HepG2 (cell line): ENCODE data around the gene PFDN5. TPM values are rescaled to one million over a fixed set of nuclear protein-coding genes. Genes with fewer than 3 reads are reported as not detected.
A peak's percentile ranks its signal among the peaks of the same experiment; 100 is the strongest.

ENCODE experiments used
- ATAC-seq: fragments of 200-7000 bp; cut with Tn5 transposase; 3 replicates; pipeline ENCODE4 v1.9.1; 2020; ENCODE audit warnings: mild to moderate bottlenecking, moderate library complexity
- BruUV-seq: library from RNA; stranded (reverse); fragments of 400-500 nt; replicated peaks from 2 replicates; lab custom pipeline; 2021; lab: Mats Ljungman, UMichigan
- CTCF ChIA-PET: fragments of 300-600 bp; formaldehyde crosslinking; extraction: SDS; loops from one replicate; lab custom pipeline; 2021; ENCODE audit warnings: low total read pairs, inconsistent platforms, low intra/inter-chr PET ratio; lab: Yijun Ruan, JAX
- POLR2A ChIA-PET: fragments of 350-600 bp; sonication (Branson Sonifier 250); formaldehyde crosslinking; loops from one replicate; lab custom pipeline; 2020; ENCODE audit warnings: antibody characterized with exemption, inconsistent platforms; lab: Yijun Ruan, JAX
- DNase-seq: peaks from one replicate; pipeline ENCODE4 v3.0.0-alpha.2; 2015; ENCODE audit warnings: low spot score
- FAIRE-seq: peaks from 3 replicates; lab custom pipeline; 2011; peaks lifted over from hg19 to GRCh38; lab: Jason Lieb, UNC
- H2AFZ ChIP-seq: one replicate; pipeline ENCODE4 v1.6.1; 2011; ENCODE audit warnings: low read length, inconsistent platforms
- H3K27ac ChIP-seq: fragments of 300-600 bp; 3 replicates; pipeline ENCODE4 v1.8.0; 2011; ENCODE audit warnings: mixed run types, mild to moderate bottlenecking, mixed read lengths, low read length, inconsistent platforms; ENCODE audit not compliant: insufficient read depth; ENCODE audit errors: extremely low read length
- H3K27me3 ChIP-seq, 2 experiments: fragments of 200-600 bp in 1 of 2; 2 replicates in 1 of 2; 3 replicates in 1 of 2; pipeline versions ENCODE4 v1.6.0 to v1.8.0; 2011; ENCODE audit warnings: low read length in 2 of 2, mild to moderate bottlenecking in 2 of 2, moderate library complexity in 2 of 2, inconsistent platforms in 1 of 2; ENCODE audit not compliant: insufficient read depth in 2 of 2, control insufficient read depth in 1 of 2
- H3K36me3 ChIP-seq, 2 experiments: fragments of 200-600 bp in 1 of 2; replicated peaks in 1 of 2; 2 replicates in 1 of 2; 3 replicates in 1 of 2; pipeline versions ENCODE4 v1.5.1 to v1.8.0; 2011; ENCODE audit warnings: low read length in 2 of 2, inconsistent platforms in 1 of 2; ENCODE audit not compliant: insufficient read depth in 2 of 2, control insufficient read depth in 1 of 2
- H3K4me1 ChIP-seq: 2 replicates; pipeline ENCODE4 v1.5.1; 2012; ENCODE audit warnings: low read length, inconsistent platforms; ENCODE audit not compliant: insufficient read depth
- H3K4me2 ChIP-seq: 2 replicates; pipeline ENCODE4 v1.6.0; 2011; ENCODE audit warnings: low read depth, low read length, inconsistent platforms
- H3K4me3 ChIP-seq, 3 experiments: fragments of 200-600 bp in 1 of 3; sonication (generic), shearing (Covaris generic) in 1 of 3; replicated peaks in 1 of 3; 2 replicates each; pipeline ENCODE4 v1.5.1; 2011 to 2016; ENCODE audit warnings: low read length in 3 of 3, inconsistent platforms in 2 of 3, low read depth in 2 of 3, mild to moderate bottlenecking in 2 of 3, control low read depth in 1 of 3, mixed read lengths in 1 of 3; ENCODE audit not compliant: insufficient read depth in 1 of 3
- H3K79me2 ChIP-seq: one replicate; pipeline ENCODE4 v1.6.1; 2011; ENCODE audit warnings: low read length, inconsistent platforms; ENCODE audit not compliant: insufficient read depth
- H3K9ac ChIP-seq: 2 replicates; pipeline ENCODE4 v1.6.0; 2011; ENCODE audit warnings: mild to moderate bottlenecking, low read depth, low read length, inconsistent platforms; ENCODE audit not compliant: insufficient read depth
- H3K9me3 ChIP-seq: 2 replicates; pipeline ENCODE4 v1.5.1; 2012; ENCODE audit warnings: mild to moderate bottlenecking, low read length
- H4K20me1 ChIP-seq: 2 replicates; pipeline ENCODE4 v1.6.0; 2011; ENCODE audit warnings: inconsistent platforms, mild to moderate bottlenecking, low read length, moderate library complexity; ENCODE audit not compliant: insufficient read depth
- GABPB1 ChIP-seq: IDR thresholded peaks from 2 replicates; pipeline ENCODE4 v1.6.1; 2016; ENCODE audit warnings: mild to moderate bottlenecking, missing genetic modification reagents, moderate library complexity, missing compliant biosample characterization
- GATAD1 ChIP-seq: IDR thresholded peaks from 2 replicates; pipeline ENCODE4 v1.6.1; 2016; ENCODE audit warnings: missing genetic modification reagents, missing compliant biosample characterization
- HNRNPK ChIP-seq: fragments of 200-400 bp; formaldehyde crosslinking; IDR thresholded peaks from 2 replicates; pipeline ENCODE4 v1.6.1; 2018; ENCODE audit warnings: low read length, low read depth, moderate library complexity, mild to moderate bottlenecking; ENCODE audit not compliant: poor library complexity, severe bottlenecking
- NKX3-1 ChIP-seq: sonication (generic); formaldehyde crosslinking; IDR thresholded peaks from 2 replicates; pipeline ENCODE4 v1.5.0; 2020; ENCODE audit warnings: missing genetic modification reagents
- NR2C2 ChIP-seq: sonication (generic); formaldehyde crosslinking; IDR thresholded peaks from 2 replicates; pipeline ENCODE4 v1.4.0; 2020; ENCODE audit warnings: missing genetic modification reagents, mild to moderate bottlenecking, moderate library complexity, borderline replicate concordance
- SMARCE1 ChIP-seq: fragments of 450-650 bp; IDR thresholded peaks from 2 replicates; pipeline ENCODE4 v1.6.1; 2017; ENCODE audit warnings: borderline replicate concordance
- ZBTB37 ChIP-seq: sonication (generic); formaldehyde crosslinking; IDR thresholded peaks from 2 replicates; pipeline ENCODE4 v1.4.0; 2020; ENCODE audit warnings: mild to moderate bottlenecking, missing genetic modification reagents
- ZNF20 ChIP-seq: sonication (generic); formaldehyde crosslinking; IDR thresholded peaks from 2 replicates; pipeline ENCODE4 v1.4.0; 2020; ENCODE audit warnings: mild to moderate bottlenecking, moderate library complexity, missing genetic modification reagents
- ZNF564 ChIP-seq: sonication (generic); formaldehyde crosslinking; IDR thresholded peaks from 2 replicates; pipeline ENCODE4 v1.8.1; 2023; ENCODE audit warnings: mild to moderate bottlenecking, missing genetic modification reagents
- ZNF589 ChIP-seq: sonication (generic); formaldehyde crosslinking; conservative IDR thresholded peaks from 2 replicates; pipeline ENCODE4 v1.8.0; 2022; ENCODE audit warnings: mild to moderate bottlenecking, moderate library complexity, missing genetic modification reagents
- ZNF772 ChIP-seq: sonication (generic); formaldehyde crosslinking; IDR thresholded peaks from 2 replicates; pipeline ENCODE4 v1.5.0; 2020; ENCODE audit warnings: mild to moderate bottlenecking, missing genetic modification reagents
- ZNF788 ChIP-seq: sonication (generic); formaldehyde crosslinking; IDR thresholded peaks from 2 replicates; pipeline ENCODE4 v1.5.0; 2020; ENCODE audit warnings: mild to moderate bottlenecking, missing genetic modification reagents, borderline replicate concordance
- ZNF83 ChIP-seq: sonication (generic); formaldehyde crosslinking; IDR thresholded peaks from 2 replicates; pipeline ENCODE4 v1.4.0; 2020; ENCODE audit warnings: missing genetic modification reagents, mild to moderate bottlenecking, borderline replicate concordance
- ZSCAN29 ChIP-seq: sonication (generic); formaldehyde crosslinking; conservative IDR thresholded peaks from 2 replicates; pipeline ENCODE4 v1.4.0; 2020; ENCODE audit warnings: mild to moderate bottlenecking, missing genetic modification reagents
- whole genome bisulfite sequencing: methylation state at CpG from one replicate; pipeline ENCODE4 v1.1.6; 2017; ENCODE audit warnings: low lambda C conversion rate; 5-methylcytosine and 5-hydroxymethylcytosine counted together
- in situ Hi-C: cut with HindIII; loops from 2 replicates; pipeline ENCODE4 v1.10.0; 2017; ENCODE audit warnings: low pct_unique_long_range_greater_than_20kb; ENCODE audit not compliant: extremely low pct_ligation_motif_present
- intact Hi-C: fragments of 100-400 bp; cut with micrococcal nuclease; formaldehyde crosslinking; loops from one replicate; pipeline ENCODE4 v1.10.0; 2022; ENCODE audit not compliant: unreplicated experiment
- polyA plus RNA-seq, 8 experiments: library from polyadenylated mRNA; depleted of rRNA in 3 of 8; stranded (reverse) in 7 of 8; unstranded in 1 of 8; fragments of >200 nt; fragmentation: Illumina TruSeq in 4 of 8; extraction: Trizol in 4 of 8; gene quantifications; 2 replicates each; pipeline versions ENCODE4 v1.2.1 to v1.2.3, GENCODE V29; 2011 to 2016; ENCODE audit warnings: low read depth in 4 of 8, missing spikeins in 1 of 8, mixed read lengths in 1 of 8; ENCODE audit not compliant: insufficient read depth in 1 of 8
- total RNA-seq, 5 experiments: library from RNA; depleted of rRNA; stranded (reverse); fragments of >200 nt; fragmentation: Illumina TruSeq; extraction: Trizol; gene quantifications; 2 replicates each; pipeline ENCODE4 v1.2.3, GENCODE V29; 2016; ENCODE audit warnings: low read depth in 1 of 5
- TF ChIP-seq, protein P1 (sequence below): sonication (generic); formaldehyde crosslinking; IDR thresholded peaks from 2 replicates; pipeline ENCODE4 v1.5.0; 2020; ENCODE audit warnings: mild to moderate bottlenecking, missing genetic modification reagents, moderate library complexity

Gene PFDN5
- total and polyA plus RNA-seq, 2 of the 13 experiments (the other 11 are each of a cell fraction or from before 2014, with no cell fraction given) = 449 to 462 TPM

GRCh38 chr12:53343969-53344368 is 48.6 kb downstream of the PFDN5 start:
- intact Hi-C loops (no loop called here), in situ Hi-C loops (no loop called here)
- POLR2A ChIA-PET = interaction anchor here (1.4 to 2.5 kb wide), 5 partner anchors 19 to 157 kb away, joined by 3 to 23 read pairs (median 10); partner anchors contain the start of genes AAAS, PRR13 and TARBP2
- WGBS = 62% methylated on average over 4 of the region's 4 CpGs
- DNase-seq (no peak), ATAC-seq (no peak), FAIRE-seq (no peak)
- Histone ChIP-seq H3K4me3 (peak overlapping the region in 1 of 3 experiments; percentile 82; a peak in 1 of 6 replicates), H3K79me2 (no peaks in the 10 kb centered on the region), H4K20me1 (no peaks in the 10 kb centered on the region), H3K9ac (no peak overlapping the region), H3K27me3 (peaks cover 1 to 30% of the 10 kb centered on the region in 2 experiments), H3K36me3 (no peaks in the 10 kb centered on the region), H3K4me2 (peak overlapping the region; percentile 94; the same call in 1 of the 2 replicates), H3K9me3 (no peaks in the 10 kb centered on the region), H2AFZ (no peak overlapping the region), H3K27ac (no peak overlapping the region), H3K4me1 (peaks cover 17% of the 10 kb centered on the region)
- CTCF ChIA-PET = interaction anchor here (1.1 to 2.2 kb wide), 2 partner anchors 19 to 132 kb away, joined by 3 to 14 read pairs; no protein-coding TSS in a partner anchor
- TF ChIP-seq HNRNPK (peak; percentile 45), ZNF83 (CRISPR knock-in tag) (no peak), ZBTB37 (CRISPR knock-in tag) (no peak), ZNF20 (CRISPR knock-in tag) (no peak), GATAD1 (no peak)
- BruUV-seq = no TSS peak

GRCh38 chr12:53344487-53344823 is 49.1 kb downstream of the PFDN5 start:
- in situ Hi-C loops = no loop called here
- no peaks in the 10 kb centered on the region for H3K79me2 ChIP-seq
- H4K20me1 ChIP-seq = no peaks in the 10 kb centered on the region
- ATAC-seq (no peak; the same call in 2 of the 3 replicates), DNase-seq (no peak), FAIRE-seq (no peak)
- H2AFZ ChIP-seq = no peak overlapping the region
- ChIA-PET POLR2A (interaction anchor here (0.9 to 2.5 kb wide), 9 partner anchors 20 to 156 kb away, joined by 3 to 23 read pairs (median 6); partner anchors contain the start of genes AAAS, PFDN5, PRR13 and SP1), CTCF (interaction anchor here (0.7 to 2.5 kb wide), 6 partner anchors 17 to 133 kb away, joined by 3 to 14 read pairs (median 5); no protein-coding TSS in a partner anchor)
- H3K4me2 ChIP-seq = peak overlapping the region; percentile 94
- peaks cover 17% of the 10 kb centered on the region for H3K4me1 ChIP-seq
- H3K9ac ChIP-seq = no peak overlapping the region
- BruUV-seq = no TSS peak
- 4% methylated on average over 5 of the region's 19 CpGs for WGBS
- H3K27ac ChIP-seq = no peak overlapping the region
- TF ChIP-seq, protein P1, sequence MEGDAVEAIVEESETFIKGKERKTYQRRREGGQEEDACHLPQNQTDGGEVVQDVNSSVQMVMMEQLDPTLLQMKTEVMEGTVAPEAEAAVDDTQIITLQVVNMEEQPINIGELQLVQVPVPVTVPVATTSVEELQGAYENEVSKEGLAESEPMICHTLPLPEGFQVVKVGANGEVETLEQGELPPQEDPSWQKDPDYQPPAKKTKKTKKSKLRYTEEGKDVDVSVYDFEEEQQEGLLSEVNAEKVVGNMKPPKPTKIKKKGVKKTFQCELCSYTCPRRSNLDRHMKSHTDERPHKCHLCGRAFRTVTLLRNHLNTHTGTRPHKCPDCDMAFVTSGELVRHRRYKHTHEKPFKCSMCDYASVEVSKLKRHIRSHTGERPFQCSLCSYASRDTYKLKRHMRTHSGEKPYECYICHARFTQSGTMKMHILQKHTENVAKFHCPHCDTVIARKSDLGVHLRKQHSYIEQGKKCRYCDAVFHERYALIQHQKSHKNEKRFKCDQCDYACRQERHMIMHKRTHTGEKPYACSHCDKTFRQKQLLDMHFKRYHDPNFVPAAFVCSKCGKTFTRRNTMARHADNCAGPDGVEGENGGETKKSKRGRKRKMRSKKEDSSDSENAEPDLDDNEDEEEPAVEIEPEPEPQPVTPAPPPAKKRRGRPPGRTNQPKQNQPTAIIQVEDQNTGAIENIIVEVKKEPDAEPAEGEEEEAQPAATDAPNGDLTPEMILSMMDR (CRISPR knock-in tag) = peak; percentile 10; the same call in 1 of the 2 replicates
- TF ChIP-seq ZNF589 (CRISPR knock-in tag) = no peak
- no peak for TF ChIP-seq GABPB1 (CRISPR knock-in tag)
- no peak for TF ChIP-seq ZSCAN29
- TF ChIP-seq SMARCE1 = no peak
- TF ChIP-seq NKX3-1 (CRISPR knock-in tag) = no peak
- no peak for TF ChIP-seq ZNF20 (CRISPR knock-in tag)
- 0 out of 2 replicates have a peak, but pooled peaks have one; percentile 6 for TF ChIP-seq NR2C2 (CRISPR knock-in tag)
- TF ChIP-seq ZNF772 (CRISPR knock-in tag) = no peak
- no peak for TF ChIP-seq ZNF788
- no peak for TF ChIP-seq ZNF564 (CRISPR knock-in tag)
- TF ChIP-seq, all 625 proteins: peak for 2
- Histone ChIP-seq H3K4me3 (peak overlapping the region in 2 of 3 experiments; percentile 79 to 82; a peak in 4 of 6 replicates), H3K36me3 (no peaks in the 10 kb centered on the region), H3K9me3 (no peaks in the 10 kb centered on the region), H3K27me3 (peaks cover 1 to 30% of the 10 kb centered on the region in 2 experiments; a peak in 4 of 5 replicates)
- intact Hi-C loops = no loop called here
